ENCODE measurements around the gene FBXO21. TPM values are rescaled to one million over a fixed set of nuclear protein-coding genes. Genes with fewer than 3 reads are reported as not detected.

The FBXO21 gene
- total RNA-seq, 1 donor from 2014 or later: 52.3 TPM

GRCh38 chr12:117130801-117131200 is 59.5 kb downstream of the FBXO21 start:
- H3K4me1 ChIP-seq: peaks cover 6% of the 10 kb centered on the region
- no peaks in the 10 kb centered on the region for H3K9me3 ChIP-seq (replicated peaks)
- H3K36me3 ChIP-seq: no peaks in the 10 kb centered on the region
- DNase-seq: no peak
- H3K27me3 ChIP-seq (ENCODE audit: low read depth): no peaks in the 10 kb centered on the region
- TF ChIP-seq, protein P1, sequence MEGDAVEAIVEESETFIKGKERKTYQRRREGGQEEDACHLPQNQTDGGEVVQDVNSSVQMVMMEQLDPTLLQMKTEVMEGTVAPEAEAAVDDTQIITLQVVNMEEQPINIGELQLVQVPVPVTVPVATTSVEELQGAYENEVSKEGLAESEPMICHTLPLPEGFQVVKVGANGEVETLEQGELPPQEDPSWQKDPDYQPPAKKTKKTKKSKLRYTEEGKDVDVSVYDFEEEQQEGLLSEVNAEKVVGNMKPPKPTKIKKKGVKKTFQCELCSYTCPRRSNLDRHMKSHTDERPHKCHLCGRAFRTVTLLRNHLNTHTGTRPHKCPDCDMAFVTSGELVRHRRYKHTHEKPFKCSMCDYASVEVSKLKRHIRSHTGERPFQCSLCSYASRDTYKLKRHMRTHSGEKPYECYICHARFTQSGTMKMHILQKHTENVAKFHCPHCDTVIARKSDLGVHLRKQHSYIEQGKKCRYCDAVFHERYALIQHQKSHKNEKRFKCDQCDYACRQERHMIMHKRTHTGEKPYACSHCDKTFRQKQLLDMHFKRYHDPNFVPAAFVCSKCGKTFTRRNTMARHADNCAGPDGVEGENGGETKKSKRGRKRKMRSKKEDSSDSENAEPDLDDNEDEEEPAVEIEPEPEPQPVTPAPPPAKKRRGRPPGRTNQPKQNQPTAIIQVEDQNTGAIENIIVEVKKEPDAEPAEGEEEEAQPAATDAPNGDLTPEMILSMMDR (IDR thresholded peaks at IDR 0.05; ENCODE audit: borderline replicate concordance): no peak
- H3K27ac ChIP-seq (replicated peaks): no peak overlapping the region
- intact Hi-C loops (cut with micrococcal nuclease): no loop called here
- H3K4me3 ChIP-seq: no peak overlapping the region

GRCh38 chr12:117129391-117129790 is 60.9 kb downstream of the FBXO21 start:
- Histone ChIP-seq H3K9me3 (replicated peaks) (no peaks in the 10 kb centered on the region), H3K27me3 (ENCODE audit: low read depth) (no peaks in the 10 kb centered on the region), H3K4me3 (no peak overlapping the region), H3K4me1 (peaks cover 6% of the 10 kb centered on the region), H3K27ac (replicated peaks) (no peak overlapping the region), H3K36me3 (no peaks in the 10 kb centered on the region)
- intact Hi-C loops (cut with micrococcal nuclease): no loop called here
- no peak for DNase-seq
- TF ChIP-seq, protein P1 (IDR thresholded peaks at IDR 0.05; ENCODE audit: borderline replicate concordance): no peak

DNA sequence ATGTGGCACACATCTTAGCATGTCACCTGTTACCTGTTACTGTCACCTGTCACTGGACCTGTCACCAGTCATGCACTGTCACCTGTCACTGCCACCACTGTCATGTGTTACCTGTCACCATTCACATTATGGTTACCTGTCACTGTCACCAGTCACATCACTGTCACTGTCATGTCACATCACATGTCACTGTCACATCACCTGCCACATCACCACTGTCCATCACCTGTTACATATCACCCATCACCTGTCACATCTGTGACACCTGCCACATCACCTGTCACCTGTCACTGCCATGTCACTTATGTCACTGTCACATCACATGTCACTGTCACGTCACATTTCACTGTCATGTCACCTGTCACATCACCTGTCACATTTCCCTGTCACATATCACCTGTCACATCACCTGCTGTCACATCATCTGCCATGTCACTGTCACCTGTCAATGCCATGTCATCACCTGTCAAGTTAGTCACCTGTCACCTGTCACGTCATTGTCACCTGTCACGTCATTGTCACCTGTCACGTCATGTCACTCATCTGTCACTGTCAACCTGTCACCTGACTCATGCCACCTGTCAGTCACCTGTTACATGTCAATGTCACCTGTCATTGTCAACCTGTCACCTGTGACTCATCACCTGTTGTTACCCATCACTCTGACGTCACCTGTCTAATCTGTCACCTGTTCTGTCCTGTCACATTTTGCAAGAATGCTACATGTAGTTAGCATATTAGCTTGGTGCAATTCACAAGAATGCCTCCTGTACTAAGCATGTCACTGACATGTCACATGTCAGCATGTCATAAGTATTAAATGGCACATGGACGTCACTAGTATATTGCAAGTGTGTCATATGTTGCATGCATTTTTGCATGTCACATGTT is 62.1 kb downstream of the FBXO21 start:
- H3K4me1 ChIP-seq: peaks cover 6% of the 10 kb centered on the region
- no peak overlapping the region for H3K4me3 ChIP-seq
- H3K27ac ChIP-seq (replicated peaks): no peak overlapping the region
- TF ChIP-seq, protein P1 (IDR thresholded peaks at IDR 0.05; ENCODE audit: borderline replicate concordance): no peak
- no peaks in the 10 kb centered on the region for H3K36me3 ChIP-seq
- no peaks in the 10 kb centered on the region for H3K9me3 ChIP-seq (replicated peaks)
- no peak for DNase-seq
- no peaks in the 10 kb centered on the region for H3K27me3 ChIP-seq (ENCODE audit: low read depth)
- intact Hi-C loops (cut with micrococcal nuclease): no loop called here

- Histone ChIP-seq H3K4me1 (peaks cover 12% of the 10 kb centered on the region), H3K4me3 (no peak overlapping the region), H3K36me3 (no peaks in the 10 kb centered on the region), H3K9me3 (replicated peaks) (no peaks in the 10 kb centered on the region), H3K27ac (replicated peaks) (no peak overlapping the region), H3K27me3 (ENCODE audit: low read depth) (no peaks in the 10 kb centered on the region)
- DNase-seq: no peak
- intact Hi-C loops (cut with micrococcal nuclease): no loop called here
- TF ChIP-seq, protein P1 (IDR thresholded peaks at IDR 0.05; ENCODE audit: borderline replicate concordance): no peak
Observed at GRCh38 chr12:117126335-117126734, 63.9 kb downstream of the FBXO21 start.

DNA sequence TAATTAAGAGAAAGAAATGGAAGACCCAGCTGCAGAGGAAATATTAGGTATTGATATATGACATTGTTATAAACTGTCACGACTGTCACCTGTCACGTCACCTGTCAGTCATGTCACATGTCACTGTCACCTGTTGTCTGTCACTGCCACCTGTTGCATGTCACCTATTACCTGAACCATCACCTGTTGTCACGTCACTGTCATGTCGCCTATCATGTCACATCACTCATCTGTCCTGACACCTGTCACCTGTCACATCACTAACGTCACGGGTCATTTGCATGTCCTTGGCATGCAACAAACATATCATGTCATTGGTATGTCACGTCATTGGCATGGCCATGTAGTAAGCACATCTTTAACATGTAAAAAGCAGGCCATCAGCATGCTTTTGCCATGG is 64.5 kb downstream of the FBXO21 start:
- H3K4me3 ChIP-seq: no peak overlapping the region
- no peak overlapping the region for H3K27ac ChIP-seq (replicated peaks)
- TF ChIP-seq, protein P1 (IDR thresholded peaks at IDR 0.05; ENCODE audit: borderline replicate concordance): no peak
- intact Hi-C loops (cut with micrococcal nuclease): no loop called here
- H3K4me1 ChIP-seq: peaks cover 16% of the 10 kb centered on the region
- no peaks in the 10 kb centered on the region for H3K9me3 ChIP-seq (replicated peaks)
- DNase-seq: no peak
- no peaks in the 10 kb centered on the region for H3K36me3 ChIP-seq
- H3K27me3 ChIP-seq (ENCODE audit: low read depth): no peaks in the 10 kb centered on the region

Measured in left ventricle myocardium inferior (tissue), 1 donor.